C4-2B (cell line): ENCODE results near the gene AIG1.

ENCODE experiments used
- ZFX ChIP-seq: fragments of 450-650 bp; IDR thresholded peaks from 2 replicates; pipeline ENCODE4 v1.6.1; 2017
- TF ChIP-seq, protein P1 (sequence below): fragments of 450-650 bp; conservative IDR thresholded peaks from 2 replicates; pipeline ENCODE4 v1.5.1; 2017; ENCODE audit warnings: mild to moderate bottlenecking

GRCh38 chr6:143078468-143079324, 18.0 kb downstream of the AIG1 start:
- TF ChIP-seq, protein P1, sequence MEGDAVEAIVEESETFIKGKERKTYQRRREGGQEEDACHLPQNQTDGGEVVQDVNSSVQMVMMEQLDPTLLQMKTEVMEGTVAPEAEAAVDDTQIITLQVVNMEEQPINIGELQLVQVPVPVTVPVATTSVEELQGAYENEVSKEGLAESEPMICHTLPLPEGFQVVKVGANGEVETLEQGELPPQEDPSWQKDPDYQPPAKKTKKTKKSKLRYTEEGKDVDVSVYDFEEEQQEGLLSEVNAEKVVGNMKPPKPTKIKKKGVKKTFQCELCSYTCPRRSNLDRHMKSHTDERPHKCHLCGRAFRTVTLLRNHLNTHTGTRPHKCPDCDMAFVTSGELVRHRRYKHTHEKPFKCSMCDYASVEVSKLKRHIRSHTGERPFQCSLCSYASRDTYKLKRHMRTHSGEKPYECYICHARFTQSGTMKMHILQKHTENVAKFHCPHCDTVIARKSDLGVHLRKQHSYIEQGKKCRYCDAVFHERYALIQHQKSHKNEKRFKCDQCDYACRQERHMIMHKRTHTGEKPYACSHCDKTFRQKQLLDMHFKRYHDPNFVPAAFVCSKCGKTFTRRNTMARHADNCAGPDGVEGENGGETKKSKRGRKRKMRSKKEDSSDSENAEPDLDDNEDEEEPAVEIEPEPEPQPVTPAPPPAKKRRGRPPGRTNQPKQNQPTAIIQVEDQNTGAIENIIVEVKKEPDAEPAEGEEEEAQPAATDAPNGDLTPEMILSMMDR, result no peak
- TF ChIP-seq ZFX, result no peak
